GM12873 (cell line): ENCODE results near the gene AATK.

ENCODE experiments used
- CTCF ChIP-seq: IDR thresholded peaks from 2 replicates; pipeline ENCODE4 v1.5.1; 2012; ENCODE audit warnings: low read depth, mild to moderate bottlenecking, moderate library complexity, low read length, control low read depth; ENCODE audit not compliant: insufficient read depth; ENCODE audit errors: missing control alignments

The AATK gene

GRCh38 chr17:81159611-81160265 lies 6.3 kb downstream of the AATK start:
- TF ChIP-seq CTCF, result no peak

GRCh38 chr17:81158688-81159590 lies 7.1 kb downstream of the AATK start:
- no peak for TF ChIP-seq CTCF

- no peak for TF ChIP-seq CTCF
These were observed 8.0 kb downstream of the AATK start for GRCh38 chr17:81157848-81158687.

GRCh38 chr17:81156866-81157805 lies 8.9 kb downstream of the AATK start:
- no peak for TF ChIP-seq CTCF

- no peak for TF ChIP-seq CTCF
These were observed 11.1 kb downstream of the AATK start for GRCh38 chr17:81154961-81155360.

GRCh38 chr17:81153340-81153803 lies 12.6 kb downstream of the AATK start:
- no peak for TF ChIP-seq CTCF
